ENCODE results near the gene ARID2.

The ARID2 gene

GRCh38 chr12:45827974-45828373 lies 98.5 kb downstream of the ARID2 start:
- Histone ChIP-seq H3K4me2 (ENCODE audit: low read length) (no peak overlapping the region), H3K36me3 (ENCODE audit: insufficient read depth, low read length) (peaks cover 36% of the 10 kb centered on the region), H3K9me3 (ENCODE audit: low read length) (no peaks in the 10 kb centered on the region), H3K4me1 (ENCODE audit: insufficient read depth, low read length, severe bottlenecking) (no peaks in the 10 kb centered on the region), H3K9me2 (ENCODE audit: low read depth, low read length) (no peaks in the 10 kb centered on the region), H4K20me1 (ENCODE audit: insufficient read depth, low read length) (no peaks in the 10 kb centered on the region), H3K9ac (ENCODE audit: low read length) (no peak overlapping the region), H3K27ac (ENCODE audit: low read depth, low read length, poor library complexity, severe bottlenecking) (no peak overlapping the region), H3K4me3 (ENCODE audit: low read depth, low read length, poor library complexity, severe bottlenecking) (no peak overlapping the region), H3K79me2 (ENCODE audit: insufficient read depth, low read length) (no peaks in the 10 kb centered on the region), H3F3A (ENCODE audit: insufficient read depth, low read length) (no peaks in the 10 kb centered on the region), H3K27me3 (ENCODE audit: insufficient read depth, low read length) (no peaks in the 10 kb centered on the region), H2AFZ (ENCODE audit: low read length) (no peak overlapping the region)
- TF ChIP-seq EZH2 (IDR thresholded peaks at IDR 0.05; ENCODE audit: borderline replicate concordance, low read length) = no peak
- TF ChIP-seq CTCF (IDR thresholded peaks at IDR 0.05; ENCODE audit: low read length) = no peak

GRCh38 chr12:45828402-45828801 lies 98.9 kb downstream of the ARID2 start:
- H3K4me1 ChIP-seq (ENCODE audit: insufficient read depth, low read length, severe bottlenecking) = no peaks in the 10 kb centered on the region
- H4K20me1 ChIP-seq (ENCODE audit: insufficient read depth, low read length) = no peaks in the 10 kb centered on the region
- no peak overlapping the region for H3K4me2 ChIP-seq (ENCODE audit: low read length)
- H3K36me3 ChIP-seq (ENCODE audit: insufficient read depth, low read length) = peaks cover 32% of the 10 kb centered on the region
- no peak for TF ChIP-seq CTCF (IDR thresholded peaks at IDR 0.05; ENCODE audit: low read length)
- TF ChIP-seq EZH2 (IDR thresholded peaks at IDR 0.05; ENCODE audit: borderline replicate concordance, low read length) = no peak
- H3K9me2 ChIP-seq (ENCODE audit: low read depth, low read length) = no peaks in the 10 kb centered on the region
- no peaks in the 10 kb centered on the region for H3K27me3 ChIP-seq (ENCODE audit: insufficient read depth, low read length)
- no peak overlapping the region for H2AFZ ChIP-seq (ENCODE audit: low read length)
- no peak overlapping the region for H3K4me3 ChIP-seq (ENCODE audit: low read depth, low read length, poor library complexity, severe bottlenecking)
- H3K9ac ChIP-seq (ENCODE audit: low read length) = no peak overlapping the region
- H3K79me2 ChIP-seq (ENCODE audit: insufficient read depth, low read length) = no peaks in the 10 kb centered on the region
- H3K27ac ChIP-seq (ENCODE audit: low read depth, low read length, poor library complexity, severe bottlenecking) = no peak overlapping the region
- H3K9me3 ChIP-seq (ENCODE audit: low read length) = no peaks in the 10 kb centered on the region
- H3F3A ChIP-seq (ENCODE audit: insufficient read depth, low read length) = no peaks in the 10 kb centered on the region

GRCh38 chr12:45831590-45831989 lies 102.1 kb downstream of the ARID2 start:
- Histone ChIP-seq H3K9ac (ENCODE audit: low read length) (no peak overlapping the region), H3K4me3 (ENCODE audit: low read depth, low read length, poor library complexity, severe bottlenecking) (no peak overlapping the region), H2AFZ (ENCODE audit: low read length) (no peak overlapping the region), H3K4me1 (ENCODE audit: insufficient read depth, low read length, severe bottlenecking) (no peaks in the 10 kb centered on the region), H3K79me2 (ENCODE audit: insufficient read depth, low read length) (no peaks in the 10 kb centered on the region), H3K4me2 (ENCODE audit: low read length) (no peak overlapping the region), H3K9me3 (ENCODE audit: low read length) (no peaks in the 10 kb centered on the region), H3K27ac (ENCODE audit: low read depth, low read length, poor library complexity, severe bottlenecking) (no peak overlapping the region), H3K27me3 (ENCODE audit: insufficient read depth, low read length) (no peaks in the 10 kb centered on the region), H3K9me2 (ENCODE audit: low read depth, low read length) (no peaks in the 10 kb centered on the region), H3F3A (ENCODE audit: insufficient read depth, low read length) (no peaks in the 10 kb centered on the region), H3K36me3 (ENCODE audit: insufficient read depth, low read length) (peaks cover 23% of the 10 kb centered on the region), H4K20me1 (ENCODE audit: insufficient read depth, low read length) (no peaks in the 10 kb centered on the region)
- no peak for TF ChIP-seq CTCF (IDR thresholded peaks at IDR 0.05; ENCODE audit: low read length)
- TF ChIP-seq EZH2 (IDR thresholded peaks at IDR 0.05; ENCODE audit: borderline replicate concordance, low read length) = no peak

All from OCI-LY1 (cell line).